K562 (cell line): ENCODE results near the gene CAPN12. TPM values are rescaled to one million over a fixed set of nuclear protein-coding genes. Genes with fewer than 3 reads are reported as not detected.
A peak's percentile ranks its signal among the peaks of the same experiment; 100 is the strongest.

Experiments
- BHLHE40 ChIP-seq: IDR thresholded peaks from 2 replicates; pipeline ENCODE4 v1.6.1; 2011; ENCODE audit warnings: low read length, improper control_type of control experiment
- CREM ChIP-seq: IDR thresholded peaks from 2 replicates; pipeline ENCODE4 v1.6.1; 2014; ENCODE audit warnings: antibody characterized with exemption, low read depth
- CTBP1 ChIP-seq: fragments of 450-650 bp; IDR thresholded peaks from 2 replicates; pipeline ENCODE4 v1.6.1; 2016; ENCODE audit warnings: borderline replicate concordance
- CXXC5 ChIP-seq: fragments of 250-450 bp; sonication (Bioruptor Pico); IDR thresholded peaks from 2 replicates; pipeline ENCODE4 v1.8.0; 2022; ENCODE audit warnings: inconsistent platforms, mild to moderate bottlenecking, moderate library complexity
- ETV5 ChIP-seq: sonication (generic); formaldehyde crosslinking; IDR thresholded peaks from 2 replicates; pipeline ENCODE4 v1.4.0; 2020; ENCODE audit warnings: low read depth, mild to moderate bottlenecking, missing genetic modification reagents
- FOXP1 ChIP-seq: sonication (generic); formaldehyde crosslinking; IDR thresholded peaks from 2 replicates; pipeline ENCODE4 v1.8.0; 2022; ENCODE audit warnings: mild to moderate bottlenecking, missing genetic modification reagents
- JUN ChIP-seq, 2 experiments: sonication (generic) in 1 of 2; formaldehyde crosslinking in 1 of 2; IDR thresholded peaks; 2 replicates each; pipeline versions ENCODE4 v1.6.1 to v1.8.0; 2012 to 2022; ENCODE audit warnings: borderline replicate concordance in 2 of 2, mild to moderate bottlenecking in 2 of 2, improper control_type of control experiment in 1 of 2, low read depth in 1 of 2, low read length in 1 of 2, missing genetic modification reagents in 1 of 2
- JUND ChIP-seq, 2 experiments: IDR thresholded peaks; 2 replicates in 1 of 2; 3 replicates in 1 of 2; pipeline ENCODE4 v1.6.1; 2011; ENCODE audit warnings: borderline replicate concordance in 2 of 2, low read depth in 2 of 2, low read length in 2 of 2, improper control_type of control experiment in 1 of 2, missing biosample characterization in 1 of 2, missing genetic modification characterization in 1 of 2, missing genetic modification reagents in 1 of 2
- KAT7 ChIP-seq: sonication (generic); formaldehyde crosslinking; IDR thresholded peaks from 2 replicates; pipeline ENCODE4 v1.8.0; 2022; ENCODE audit warnings: missing genetic modification reagents, mild to moderate bottlenecking, borderline replicate concordance
- LCOR ChIP-seq: sonication (generic); formaldehyde crosslinking; IDR thresholded peaks from 2 replicates; pipeline ENCODE4 v1.8.0; 2022; ENCODE audit warnings: mild to moderate bottlenecking, missing genetic modification reagents
- PHF21A ChIP-seq: fragments of 450-650 bp; IDR thresholded peaks from 2 replicates; pipeline ENCODE4 v1.6.1; 2017; ENCODE audit warnings: low read depth, borderline replicate concordance
- SOX6 ChIP-seq: fragments of 450-650 bp; IDR thresholded peaks from 2 replicates; pipeline ENCODE4 v1.6.1; 2014; ENCODE audit warnings: mild to moderate bottlenecking
- SRF ChIP-seq, 2 experiments: fragments of 250-450, 450-650 bp in 1 of 2; sonication (Bioruptor Pico) in 1 of 2; sonication (generic) in 1 of 2; formaldehyde crosslinking; IDR thresholded peaks; 2 replicates each; pipeline versions ENCODE4 v1.5.0 to v1.5.1; 2020 to 2022; ENCODE audit warnings: mild to moderate bottlenecking in 1 of 2, missing genetic modification reagents in 1 of 2
- SRSF1 ChIP-seq: fragments of 200-400 bp; formaldehyde crosslinking; IDR thresholded peaks from 2 replicates; pipeline ENCODE4 v1.6.1; 2017; ENCODE audit warnings: mild to moderate bottlenecking, low read depth, low read length, moderate library complexity
- TBP ChIP-seq: optimal IDR thresholded peaks from 2 replicates; pipeline ENCODE3; 2011; ENCODE audit warnings: low read depth, low read length, improper control_type of control experiment
- TFAM ChIP-seq: fragments of 250-450 bp; sonication (Bioruptor Pico); conservative IDR thresholded peaks from 2 replicates; pipeline ENCODE4 v1.5.0; 2021; ENCODE audit warnings: mild to moderate bottlenecking, moderate library complexity
- TFAP4 ChIP-seq: sonication (generic); formaldehyde crosslinking; IDR thresholded peaks from 2 replicates; pipeline ENCODE4 v1.8.0; 2022; ENCODE audit warnings: missing genetic modification reagents, mild to moderate bottlenecking, moderate library complexity, borderline replicate concordance
- ZBED1 ChIP-seq: IDR thresholded peaks from 2 replicates; pipeline ENCODE4 v1.6.1; 2014
- ZBTB1 ChIP-seq: sonication (generic); formaldehyde crosslinking; IDR thresholded peaks from 2 replicates; pipeline ENCODE4 v1.8.1; 2023; ENCODE audit warnings: missing genetic modification reagents, low read depth, mild to moderate bottlenecking, borderline replicate concordance
- ZNF592 ChIP-seq: fragments of 450-650 bp; IDR thresholded peaks from 2 replicates; pipeline ENCODE4 v1.6.1; 2017; ENCODE audit warnings: antibody characterized with exemption, mild to moderate bottlenecking
- polyA plus RNA-seq, 8 experiments: library from polyadenylated mRNA; depleted of rRNA in 4 of 8; stranded (reverse) in 5 of 8; unstranded in 3 of 8; fragments of >200 nt; fragmentation: Nextera tagmentation in 2 of 8; fragmentation: Illumina TruSeq in 1 of 8; extraction: Ambion mirVana in 2 of 8; extraction: Trizol in 1 of 8; gene quantifications; 2 replicates each; pipeline versions ENCODE4 v1.2.1 to v1.2.3, GENCODE V29; 2011 to 2014; ENCODE audit warnings: inconsistent platforms in 1 of 8, missing spikeins in 1 of 8
- total RNA-seq, 7 experiments: library from RNA; depleted of rRNA in 6 of 7; stranded (reverse); fragments of >200 nt in 6 of 7; fragmentation: Illumina TruSeq in 2 of 7; extraction: Trizol in 2 of 7; gene quantifications; 2 replicates each; pipeline versions ENCODE4 v1.2.1 to v1.2.3, GENCODE V29; 2011 to 2021; ENCODE audit warnings: low replicate concordance in 1 of 7

CAPN12 gene
- total and polyA plus RNA-seq, 9 of the 15 experiments (the other 6 are each of a cell fraction or from before 2014, with no cell fraction given): 0.83 to 7.0 (median 1.6) TPM

GRCh38 chr19:38683393-38684077 lies 60.7 kb downstream of the CAPN12 start (continued):
- peak; percentile 57 for TF ChIP-seq ZNF592
- peak; percentile 82 for TF ChIP-seq SOX6
- peak; percentile 66; the same call in 1 of the 2 replicates for TF ChIP-seq LCOR (CRISPR knock-in tag)
- peak; percentile 74 for TF ChIP-seq CTBP1
- TF ChIP-seq TFAP4: peak; percentile 59
- 0 out of 2 replicates have a peak, but pooled peaks have one; percentile 25 for TF ChIP-seq ETV5 (CRISPR knock-in tag)
- TF ChIP-seq JUN (IDR thresholded peaks at IDR 0.05; ENCODE audit: borderline replicate concordance, low read depth, low read length): peak; percentile 83
- TF ChIP-seq JUN (CRISPR knock-in tag; IDR thresholded peaks at IDR 0.05; ENCODE audit: borderline replicate concordance): peak; percentile 31; the same call in 1 of the 2 replicates
- no peak for TF ChIP-seq ZBED1
- no peak for TF ChIP-seq TBP
- TF ChIP-seq ZBTB1 (CRISPR knock-in tag): no peak
- TF ChIP-seq TFAM (CRISPR knock-in tag): no peak
- no peak for TF ChIP-seq SRSF1
- peak; percentile 94 for TF ChIP-seq JUND (IDR thresholded peaks at IDR 0.05; ENCODE audit: borderline replicate concordance, low read depth, low read length)
- TF ChIP-seq JUND (tag; IDR thresholded peaks at IDR 0.05; ENCODE audit: borderline replicate concordance, low read depth, low read length): peak; percentile 94; the same call in 2 of the 3 replicates
- no peak for TF ChIP-seq KAT7
- TF ChIP-seq PHF21A: peak; percentile 72; the same call in 1 of the 2 replicates
- TF ChIP-seq CREM: peak; percentile 21; the same call in 1 of the 2 replicates
- peak; percentile 91 for TF ChIP-seq BHLHE40
- no peak for TF ChIP-seq FOXP1
- peak; percentile 10; the same call in 1 of the 2 replicates for TF ChIP-seq CXXC5 (CRISPR knock-in tag)
- TF ChIP-seq SRF (CRISPR knock-in tag; IDR thresholded peaks at IDR 0.05): peak; percentile 93 to 99
